PC-9 (cell line): ENCODE results near the gene CCNL1.

Experiments used
- EZH2 ChIP-seq: fragments of 200-600 bp; sonication (generic); IDR thresholded peaks from 2 replicates; pipeline ENCODE4 v1.8.0; 2017; ENCODE audit warnings: antibody characterized with exemption, low read depth
- TF ChIP-seq, protein P1 (sequence below): fragments of 200-600 bp; sonication (generic); conservative IDR thresholded peaks from 2 replicates; pipeline ENCODE4 v1.6.1; 2017; ENCODE audit warnings: mixed run types, antibody characterized with exemption, mild to moderate bottlenecking, moderate library complexity

DNA sequence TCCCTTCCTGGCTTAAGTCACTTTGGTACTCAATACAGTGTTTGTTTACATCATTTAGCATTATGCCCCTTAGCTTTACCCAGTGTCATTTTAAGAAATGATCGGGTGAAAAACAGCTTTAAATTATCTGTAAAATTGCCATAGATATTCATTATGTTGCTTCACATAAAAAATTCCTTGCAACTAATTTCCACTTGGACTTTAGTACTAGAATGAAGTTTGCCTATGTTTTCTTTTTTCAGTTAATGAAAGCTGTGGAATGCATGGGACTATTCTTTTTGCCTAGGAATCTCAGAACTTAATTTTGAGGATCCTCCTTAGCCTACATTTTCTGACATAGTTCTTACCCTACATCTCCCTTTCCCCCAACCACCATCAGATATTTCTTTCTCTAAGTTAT is 38.4 kb downstream of the CCNL1 start:
- TF ChIP-seq, protein P1, sequence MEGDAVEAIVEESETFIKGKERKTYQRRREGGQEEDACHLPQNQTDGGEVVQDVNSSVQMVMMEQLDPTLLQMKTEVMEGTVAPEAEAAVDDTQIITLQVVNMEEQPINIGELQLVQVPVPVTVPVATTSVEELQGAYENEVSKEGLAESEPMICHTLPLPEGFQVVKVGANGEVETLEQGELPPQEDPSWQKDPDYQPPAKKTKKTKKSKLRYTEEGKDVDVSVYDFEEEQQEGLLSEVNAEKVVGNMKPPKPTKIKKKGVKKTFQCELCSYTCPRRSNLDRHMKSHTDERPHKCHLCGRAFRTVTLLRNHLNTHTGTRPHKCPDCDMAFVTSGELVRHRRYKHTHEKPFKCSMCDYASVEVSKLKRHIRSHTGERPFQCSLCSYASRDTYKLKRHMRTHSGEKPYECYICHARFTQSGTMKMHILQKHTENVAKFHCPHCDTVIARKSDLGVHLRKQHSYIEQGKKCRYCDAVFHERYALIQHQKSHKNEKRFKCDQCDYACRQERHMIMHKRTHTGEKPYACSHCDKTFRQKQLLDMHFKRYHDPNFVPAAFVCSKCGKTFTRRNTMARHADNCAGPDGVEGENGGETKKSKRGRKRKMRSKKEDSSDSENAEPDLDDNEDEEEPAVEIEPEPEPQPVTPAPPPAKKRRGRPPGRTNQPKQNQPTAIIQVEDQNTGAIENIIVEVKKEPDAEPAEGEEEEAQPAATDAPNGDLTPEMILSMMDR, result no peak
- TF ChIP-seq EZH2, result no peak
